SH-SY5Y (cell line): ENCODE measurements around the gene ZDHHC11.

Experiments
- GATA2 ChIP-seq: IDR thresholded peaks from 2 replicates; pipeline ENCODE4 v1.6.1; 2011; ENCODE audit warnings: mild to moderate bottlenecking, low read depth, low read length
- GATA3 ChIP-seq: IDR thresholded peaks from 2 replicates; pipeline ENCODE4 v1.6.1; 2011; ENCODE audit warnings: low read depth, mild to moderate bottlenecking, low read length, moderate library complexity

DNA sequence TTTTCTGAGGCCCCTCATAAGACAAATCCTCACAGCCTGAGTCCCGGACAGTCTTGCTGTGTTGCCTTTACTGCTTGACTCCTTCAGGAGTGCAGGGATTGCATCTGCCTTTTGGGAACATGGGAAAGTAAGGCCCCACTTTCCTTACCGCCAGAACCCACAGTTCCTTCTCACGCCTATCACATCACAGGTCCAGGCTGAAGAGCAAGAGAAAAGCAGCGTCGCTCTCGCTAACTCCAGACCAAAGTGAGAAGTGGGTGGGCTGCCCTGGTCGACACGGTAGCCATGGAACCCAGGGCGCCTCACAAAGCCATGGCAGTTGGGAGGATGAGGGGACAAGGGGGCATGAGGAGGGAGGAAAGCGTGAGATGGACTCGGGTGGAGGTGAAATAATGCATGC lies 7.9 kb upstream of the ZDHHC11 start:
- no peak for TF ChIP-seq GATA3
- TF ChIP-seq GATA2: no peak
